ENCODE results near the gene TXNDC17. TPM values are rescaled to one million over a fixed set of nuclear protein-coding genes. Genes with fewer than 3 reads are reported as not detected.
"Not testable (repeated sequence)": the region's sequence is repeated elsewhere in the genome, so short reads cannot be mapped to it uniquely, and the experiment has no call there.

Gene TXNDC17
- total RNA-seq, 2 experiments from 2014 or later: 52.7 to 54.6 TPM

GRCh38 chr17:6657633-6658287 is 16.9 kb downstream of the TXNDC17 start:
- ATAC-seq (ENCODE audit: low read depth): no peak
- Mint-ChIP-seq H3K4me3 (peak overlapping the region; percentile 94), H3K4me1 (peaks cover 47% of the 10 kb centered on the region), H3K36me3 (peaks cover 20% of the 10 kb centered on the region), H3K9me3 (no peaks in the 10 kb centered on the region), H3K27ac (peak overlapping the region; percentile 87), H3K27me3 (peaks cover 20% of the 10 kb centered on the region)
- POLR2A ChIA-PET: interaction anchor here (1.0 to 1.4 kb wide), 5 partner anchors 16 to 114 kb away, joined by 3 to 7 read pairs (median 4); partner anchors contain the start of genes KIAA0753 and XAF1
- no peak for DNase-seq

- H3K27ac Mint-ChIP-seq; POLR2A ChIA-PET; H3K9me3 Mint-ChIP-seq; DNase-seq; ATAC-seq (ENCODE audit: low read depth): not testable (repeated sequence)
- Mint-ChIP-seq H3K4me1 (peaks cover 44% of the 10 kb centered on the region), H3K27me3 (peaks cover 20% of the 10 kb centered on the region), H3K36me3 (peaks cover 20% of the 10 kb centered on the region), H3K4me3 (peak overlapping the region; percentile 94)
Observed at GRCh38 chr17:6658411-6658810, 17.6 kb downstream of the TXNDC17 start.

GRCh38 chr17:6660101-6660500 is 19.2 kb downstream of the TXNDC17 start:
- DNase-seq (no peak), ATAC-seq (ENCODE audit: low read depth) (no peak)
- H3K4me1 Mint-ChIP-seq: peaks cover 38% of the 10 kb centered on the region
- peaks cover 20% of the 10 kb centered on the region for H3K27me3 Mint-ChIP-seq
- no peak overlapping the region for H3K4me3 Mint-ChIP-seq
- peaks cover 16% of the 10 kb centered on the region for H3K36me3 Mint-ChIP-seq
- POLR2A ChIA-PET: no interaction called here
- H3K9me3 Mint-ChIP-seq: no peaks in the 10 kb centered on the region
- H3K27ac Mint-ChIP-seq: no peak overlapping the region

- peaks cover 34% of the 10 kb centered on the region for H3K4me1 Mint-ChIP-seq
- POLR2A ChIA-PET: interaction anchor here (1.3 kb wide), 1 partner anchor 17 kb away, joined by 3 read pairs; no protein-coding TSS in a partner anchor
- H3K27ac Mint-ChIP-seq: peak overlapping the region; percentile 53
- no peak for DNase-seq
- peaks cover 14% of the 10 kb centered on the region for H3K27me3 Mint-ChIP-seq
- H3K9me3 Mint-ChIP-seq: no peaks in the 10 kb centered on the region
- peaks cover 15% of the 10 kb centered on the region for H3K36me3 Mint-ChIP-seq
- H3K4me3 Mint-ChIP-seq: peak overlapping the region; percentile 79
- peak; percentile 31 for ATAC-seq (ENCODE audit: low read depth)
Observed at GRCh38 chr17:6660805-6661463, 20.1 kb downstream of the TXNDC17 start.

DNA sequence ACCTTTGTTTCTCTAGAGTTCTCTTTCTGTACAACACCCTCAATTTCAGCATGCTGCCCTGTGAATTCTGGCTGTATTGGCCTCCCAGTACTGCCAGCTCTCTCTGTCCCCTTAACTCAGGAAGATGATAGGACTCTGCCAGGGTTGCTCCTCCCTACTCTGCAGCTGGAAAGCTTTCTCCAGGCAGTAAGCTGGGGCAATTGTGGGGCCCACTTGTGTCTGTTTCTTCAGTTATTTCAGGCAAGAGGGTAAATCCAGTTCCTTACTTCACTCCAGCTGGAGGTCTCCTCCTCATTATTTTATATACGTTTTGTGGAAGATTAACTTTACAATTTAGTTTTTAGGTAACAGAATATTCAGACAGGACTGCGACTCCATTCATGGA is 20.6 kb downstream of the TXNDC17 start:
- ATAC-seq (ENCODE audit: low read depth): no peak
- peaks cover 14% of the 10 kb centered on the region for H3K27me3 Mint-ChIP-seq
- H3K4me3 Mint-ChIP-seq: peak overlapping the region; percentile 79
- no peak for DNase-seq
- peaks cover 15% of the 10 kb centered on the region for H3K36me3 Mint-ChIP-seq
- H3K9me3 Mint-ChIP-seq: no peaks in the 10 kb centered on the region
- H3K4me1 Mint-ChIP-seq: peaks cover 36% of the 10 kb centered on the region
- H3K27ac Mint-ChIP-seq: no peak overlapping the region
- POLR2A ChIA-PET: interaction anchor here (1.3 kb wide), 1 partner anchor 17 kb away, joined by 3 read pairs; no protein-coding TSS in a partner anchor

DNA sequence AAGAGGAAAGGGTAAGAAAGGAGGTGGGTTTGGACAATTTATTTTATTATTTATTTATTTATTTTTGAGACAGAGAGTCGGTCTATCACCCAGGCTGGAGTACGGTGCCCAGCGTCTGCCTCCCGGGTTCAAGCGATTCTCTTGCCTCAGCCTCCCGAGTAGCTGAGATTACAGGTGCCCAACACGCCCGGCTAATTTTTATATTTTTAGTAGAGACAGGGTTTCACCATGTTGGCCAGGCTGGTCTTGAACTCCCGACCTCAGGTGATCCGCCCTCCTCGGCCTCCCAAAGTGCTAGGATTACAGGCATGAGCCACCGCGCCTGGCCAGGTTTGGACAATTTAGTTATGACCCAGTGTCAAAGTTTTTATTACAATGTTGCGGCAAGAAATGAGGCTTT is 22.3 kb downstream of the TXNDC17 start:
- Mint-ChIP-seq H3K36me3 (peaks cover 13% of the 10 kb centered on the region), H3K4me1 (peaks cover 29% of the 10 kb centered on the region), H3K27me3 (peaks cover 14% of the 10 kb centered on the region)
- H3K4me3 Mint-ChIP-seq; H3K9me3 Mint-ChIP-seq; ATAC-seq (ENCODE audit: low read depth); POLR2A ChIA-PET; DNase-seq; H3K27ac Mint-ChIP-seq: not testable (repeated sequence)

- H3K27me3 Mint-ChIP-seq: peaks cover 8% of the 10 kb centered on the region
- ATAC-seq (ENCODE audit: low read depth): peak; percentile 70
- POLR2A ChIA-PET: no interaction called here
Observed at GRCh38 chr17:6666077-6666521, 25.2 kb downstream of the TXNDC17 start.

DNA sequence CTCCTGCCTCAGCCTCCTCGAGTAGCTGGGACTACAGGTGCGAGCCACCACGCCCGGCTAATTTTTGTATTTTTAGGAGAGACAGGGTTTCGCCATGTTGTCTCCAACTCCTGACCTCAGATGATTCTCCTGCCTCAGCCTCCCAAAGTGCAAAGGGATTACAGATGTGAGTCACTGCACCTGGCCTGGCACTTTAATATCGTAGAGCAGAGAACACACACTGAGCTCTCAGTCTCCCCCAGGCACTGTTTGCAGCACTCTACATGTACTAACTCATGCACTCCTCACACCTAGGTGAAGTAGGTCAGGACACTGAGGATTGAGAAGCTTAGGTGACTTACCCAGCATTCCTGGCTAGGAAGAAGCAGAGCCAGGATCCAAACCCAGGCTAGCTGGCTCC is 25.7 kb downstream of the TXNDC17 start:
- POLR2A ChIA-PET: interaction anchor here (0.7 kb wide), 1 partner anchor 96 kb away, joined by 3 read pairs; no protein-coding TSS in a partner anchor
- H3K4me1 Mint-ChIP-seq: peaks cover 12% of the 10 kb centered on the region
- peaks cover 8% of the 10 kb centered on the region for H3K27me3 Mint-ChIP-seq
- no peak overlapping the region for H3K4me3 Mint-ChIP-seq
- H3K9me3 Mint-ChIP-seq: no peaks in the 10 kb centered on the region
- ATAC-seq (ENCODE audit: low read depth): no peak
- no peak for DNase-seq
- peaks cover 1% of the 10 kb centered on the region for H3K36me3 Mint-ChIP-seq
- H3K27ac Mint-ChIP-seq: no peak overlapping the region

More at GRCh38 chr17:6666077-6666521, 25.2 kb downstream of the TXNDC17 start:
- no peaks in the 10 kb centered on the region for H3K9me3 Mint-ChIP-seq
- no peak overlapping the region for H3K4me3 Mint-ChIP-seq
- H3K27ac Mint-ChIP-seq: no peak overlapping the region
- peaks cover 17% of the 10 kb centered on the region for H3K4me1 Mint-ChIP-seq
- H3K36me3 Mint-ChIP-seq: peaks cover 4% of the 10 kb centered on the region
- DNase-seq: no peak

DNA sequence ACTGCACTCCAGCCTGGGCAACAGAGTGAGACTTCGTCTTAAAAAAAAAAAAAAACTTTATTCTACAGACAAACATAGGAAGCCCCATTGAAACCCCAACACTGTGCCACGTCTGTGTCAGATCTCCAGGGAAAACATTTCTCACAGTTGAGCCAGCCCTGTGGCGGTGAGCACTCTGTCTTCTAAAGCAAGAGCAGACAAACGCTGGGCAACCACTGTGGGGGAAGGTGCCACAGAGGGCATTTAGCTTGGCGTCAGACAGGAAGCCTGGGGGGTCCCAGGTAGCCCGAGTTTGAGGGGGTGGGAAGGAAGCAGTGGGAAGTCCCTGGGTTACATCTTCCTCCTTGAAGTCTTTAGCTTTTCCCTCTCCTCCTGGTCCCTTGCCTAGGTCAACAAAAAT is 26.7 kb downstream of the TXNDC17 start:
- POLR2A ChIA-PET: interaction anchor here (0.5 to 1.0 kb wide), 3 partner anchors 12 to 95 kb away, joined by 3 to 4 read pairs (median 3); no protein-coding TSS in a partner anchor
- Mint-ChIP-seq H3K27me3 (peaks cover 5% of the 10 kb centered on the region), H3K36me3 (peaks cover 1% of the 10 kb centered on the region), H3K27ac (no peak overlapping the region), H3K4me3 (no peak overlapping the region), H3K4me1 (peaks cover 6% of the 10 kb centered on the region), H3K9me3 (no peaks in the 10 kb centered on the region)
- DNase-seq (no peak), ATAC-seq (ENCODE audit: low read depth) (no peak)

DNA sequence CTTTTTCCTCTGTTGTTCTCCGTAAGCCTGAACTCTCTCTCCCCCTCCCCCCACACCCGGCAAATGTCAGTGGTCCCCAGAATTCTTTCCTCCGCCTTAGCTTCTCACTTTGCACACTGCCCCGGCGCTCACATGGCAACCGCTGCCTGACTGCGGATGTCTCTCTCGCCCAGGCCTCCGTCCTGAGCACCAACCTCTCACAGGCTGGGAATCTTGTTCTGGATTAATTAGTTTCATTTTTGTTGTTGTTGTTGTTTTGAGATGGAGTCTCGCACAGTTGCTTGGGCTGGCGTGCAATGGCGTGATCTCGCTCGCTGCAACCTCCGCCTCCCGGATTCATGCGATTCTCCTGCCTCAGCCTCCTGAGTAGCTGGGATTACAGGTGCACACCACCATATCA is 27.4 kb downstream of the TXNDC17 start:
- Mint-ChIP-seq H3K9me3 (no peaks in the 10 kb centered on the region), H3K36me3 (no peaks in the 10 kb centered on the region), H3K4me3 (no peak overlapping the region), H3K4me1 (peaks cover 4% of the 10 kb centered on the region), H3K27ac (no peak overlapping the region), H3K27me3 (peaks cover 2% of the 10 kb centered on the region)
- no peak for DNase-seq
- ATAC-seq (ENCODE audit: low read depth): no peak
- POLR2A ChIA-PET: interaction anchor here (0.5 to 1.0 kb wide), 2 partner anchors 11 to 88 kb away, joined by 3 to 4 read pairs; no protein-coding TSS in a partner anchor

GRCh38 chr17:6668727-6669425 is 28.0 kb downstream of the TXNDC17 start:
- POLR2A ChIA-PET: no interaction called here

GRCh38 chr17:6669479-6670212 is 28.8 kb downstream of the TXNDC17 start:
- H3K27me3 Mint-ChIP-seq: peaks cover 2% of the 10 kb centered on the region
- H3K9me3 Mint-ChIP-seq: no peaks in the 10 kb centered on the region
- H3K27ac Mint-ChIP-seq: no peak overlapping the region
- H3K36me3 Mint-ChIP-seq: no peaks in the 10 kb centered on the region
- H3K4me3 Mint-ChIP-seq: no peak overlapping the region
- peaks cover 4% of the 10 kb centered on the region for H3K4me1 Mint-ChIP-seq
- no peak for DNase-seq
- POLR2A ChIA-PET: no interaction called here
- ATAC-seq (ENCODE audit: low read depth): no peak

More at GRCh38 chr17:6668727-6669425, 28.0 kb downstream of the TXNDC17 start:
- no peak for ATAC-seq (ENCODE audit: low read depth)
- Mint-ChIP-seq H3K4me1 (peaks cover 4% of the 10 kb centered on the region), H3K4me3 (no peak overlapping the region), H3K36me3 (no peaks in the 10 kb centered on the region), H3K9me3 (no peaks in the 10 kb centered on the region), H3K27ac (no peak overlapping the region), H3K27me3 (peaks cover 2% of the 10 kb centered on the region)
- DNase-seq: no peak

DNA sequence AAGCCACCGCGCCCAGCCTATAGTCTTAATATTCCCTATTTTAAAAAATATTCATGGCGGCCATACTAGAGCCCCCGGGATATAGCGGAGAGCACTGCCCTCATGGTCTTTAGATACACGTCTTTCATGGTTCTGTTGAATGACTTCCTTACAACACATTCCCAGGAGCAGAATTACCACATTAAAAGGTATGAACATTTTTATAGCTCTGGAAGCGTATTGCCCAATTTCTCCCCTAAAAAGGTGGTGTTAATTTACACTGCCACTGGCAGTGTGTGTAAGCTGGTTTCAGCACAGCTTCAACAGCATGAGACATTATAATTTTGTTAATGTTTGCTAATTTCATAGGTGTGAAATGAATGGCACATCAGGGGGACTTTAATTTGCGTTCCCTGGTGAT is 29.7 kb downstream of the TXNDC17 start:
- no peaks in the 10 kb centered on the region for H3K9me3 Mint-ChIP-seq
- no peak for DNase-seq
- POLR2A ChIA-PET: no interaction called here
- no peaks in the 10 kb centered on the region for H3K36me3 Mint-ChIP-seq
- H3K27me3 Mint-ChIP-seq: peaks cover 2% of the 10 kb centered on the region
- no peak for ATAC-seq (ENCODE audit: low read depth)
- H3K27ac Mint-ChIP-seq: no peak overlapping the region
- no peak overlapping the region for H3K4me3 Mint-ChIP-seq
- peaks cover 4% of the 10 kb centered on the region for H3K4me1 Mint-ChIP-seq
